GM21529 (cell line): ENCODE data around the gene GALNT5.
"Not testable (repeated sequence)": the region's sequence is repeated elsewhere in the genome, so short reads cannot be mapped to it uniquely, and the experiment has no call there.

Experiments
- ATAC-seq: cut with Tn5 transposase; IDR thresholded peaks from one replicate; pipeline ENCODE4 v1.9.1; 2021; ENCODE audit not compliant: unreplicated experiment

GALNT5 gene

GRCh38 chr2:157246765-157247407 lies 10.6 kb upstream of the GALNT5 start:
- ATAC-seq, result no peak

GRCh38 chr2:157250836-157251235 lies 6.7 kb upstream of the GALNT5 start:
- ATAC-seq, result no peak

GRCh38 chr2:157251932-157252331 lies 5.6 kb upstream of the GALNT5 start:
- no peak for ATAC-seq

- ATAC-seq, result no peak
Measured at GRCh38 chr2:157252529-157252928, 5.0 kb upstream of the GALNT5 start.

DNA sequence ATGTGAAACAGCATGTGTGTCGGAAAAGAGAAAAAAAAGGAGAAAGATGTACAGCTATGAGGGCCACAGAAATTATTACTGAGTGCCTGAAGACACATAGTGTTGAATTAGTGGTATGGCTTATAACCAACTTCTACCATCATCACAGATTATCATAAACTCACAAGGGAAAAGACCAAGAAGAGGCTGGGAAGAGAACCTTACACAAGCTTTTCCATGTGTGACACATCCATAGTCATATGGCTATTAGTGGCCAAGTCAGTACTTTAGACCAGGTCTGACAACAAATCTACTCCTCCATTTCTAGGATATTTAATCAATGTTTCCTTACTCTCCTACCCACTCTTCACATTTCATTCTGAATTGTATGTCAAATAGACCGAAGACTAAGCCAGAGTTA lies 3.5 kb upstream of the GALNT5 start:
- ATAC-seq, result no peak

DNA sequence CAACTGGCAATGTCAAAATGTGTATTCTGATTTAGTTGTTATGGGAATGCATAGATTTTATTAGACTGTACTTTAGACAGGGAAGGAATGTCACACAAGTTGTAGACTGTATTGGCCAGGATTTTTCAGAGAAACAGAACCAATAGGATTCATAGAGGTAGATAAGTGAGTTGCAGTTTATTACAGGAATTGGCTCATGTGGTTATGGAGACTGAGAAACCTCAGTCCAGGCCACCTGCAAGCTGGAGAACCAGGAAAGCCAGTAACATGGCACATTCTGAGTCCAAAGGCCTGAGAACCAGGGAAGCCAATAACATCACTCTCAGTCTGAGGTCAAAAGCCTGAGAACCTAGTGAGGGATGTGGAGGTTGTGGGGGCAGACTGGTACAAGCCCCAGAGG lies 1.8 kb upstream of the GALNT5 start:
- ATAC-seq, result no peak

DNA sequence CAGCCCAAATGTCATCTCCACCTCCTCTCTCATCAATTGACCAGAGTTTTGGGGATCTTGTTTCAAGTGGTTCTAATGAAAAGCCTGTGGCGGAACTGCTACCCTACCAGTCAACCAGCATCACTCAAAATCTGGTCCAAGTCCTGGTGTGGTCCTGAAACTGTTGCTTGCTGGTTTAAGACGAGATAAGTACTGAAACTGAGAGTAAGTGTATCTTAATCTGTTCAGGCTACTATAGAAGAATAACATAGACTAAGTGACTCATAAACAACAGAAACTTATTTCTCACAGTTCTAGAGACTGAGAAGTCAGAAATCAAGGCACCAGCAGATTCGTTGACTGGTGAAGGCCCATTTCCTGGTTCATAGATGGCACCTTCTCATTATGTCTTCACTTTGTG lies 879 bp upstream of the GALNT5 start:
- ATAC-seq, result peak; percentile 99

DNA sequence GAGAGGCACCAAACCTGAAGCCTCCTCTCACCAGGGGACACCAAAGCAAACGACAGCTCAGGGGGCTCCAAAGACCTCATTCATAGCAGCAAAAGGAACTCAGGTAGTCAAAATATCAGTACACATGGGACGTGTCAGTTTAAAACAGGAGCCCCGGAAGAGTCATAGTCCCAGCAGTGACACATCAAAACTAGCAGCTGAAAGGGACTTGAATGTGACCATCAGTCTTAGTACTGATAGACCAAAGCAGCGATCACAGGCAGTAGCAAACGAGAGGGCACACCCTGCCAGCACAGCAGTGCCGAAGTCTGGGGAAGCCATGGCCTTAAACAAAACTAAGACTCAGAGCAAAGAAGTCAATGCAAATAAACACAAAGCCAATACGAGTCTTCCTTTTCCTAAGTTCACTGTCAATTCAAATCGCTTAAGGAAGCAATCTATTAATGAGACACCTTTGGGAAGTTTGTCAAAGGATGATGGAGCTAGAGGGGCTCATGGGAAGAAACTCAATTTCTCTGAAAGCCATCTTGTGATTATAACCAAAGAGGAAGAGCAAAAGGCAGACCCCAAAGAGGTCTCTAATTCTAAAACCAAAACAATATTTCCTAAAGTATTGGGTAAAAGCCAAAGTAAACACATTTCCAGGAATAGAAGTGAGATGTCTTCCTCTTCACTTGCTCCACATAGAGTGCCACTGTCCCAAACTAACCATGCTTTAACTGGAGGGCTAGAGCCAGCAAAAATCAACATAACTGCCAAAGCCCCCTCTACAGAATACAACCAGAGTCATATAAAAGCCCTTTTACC lies 1.2 kb downstream of the GALNT5 start:
- ATAC-seq, result no peak

- no peak for ATAC-seq
Measured at GRCh38 chr2:157259386-157259785, 1.9 kb downstream of the GALNT5 start.

DNA sequence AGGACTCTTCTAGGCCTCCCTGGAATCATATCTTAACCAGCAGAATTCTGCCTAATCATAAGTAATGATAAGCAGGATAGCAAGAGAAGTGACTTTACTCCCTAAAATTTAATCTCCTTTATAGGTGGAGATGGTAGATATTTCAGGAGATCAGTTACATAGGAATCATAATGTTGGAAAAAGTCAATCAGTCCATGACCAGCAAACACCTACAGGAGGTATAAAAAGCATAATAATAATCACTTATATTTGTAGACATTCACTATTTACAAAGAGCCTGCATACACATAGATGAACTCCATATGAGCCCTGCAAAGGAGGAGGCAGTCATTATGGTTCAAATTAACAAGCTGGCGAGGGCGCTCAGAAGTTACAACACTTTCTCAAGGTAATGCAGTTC lies 2.5 kb downstream of the GALNT5 start:
- ATAC-seq, result no peak

- ATAC-seq, result no peak
Measured at GRCh38 chr2:157260533-157261198, 3.2 kb downstream of the GALNT5 start.

GRCh38 chr2:157261199-157261782 lies 3.8 kb downstream of the GALNT5 start:
- ATAC-seq, result no peak

DNA sequence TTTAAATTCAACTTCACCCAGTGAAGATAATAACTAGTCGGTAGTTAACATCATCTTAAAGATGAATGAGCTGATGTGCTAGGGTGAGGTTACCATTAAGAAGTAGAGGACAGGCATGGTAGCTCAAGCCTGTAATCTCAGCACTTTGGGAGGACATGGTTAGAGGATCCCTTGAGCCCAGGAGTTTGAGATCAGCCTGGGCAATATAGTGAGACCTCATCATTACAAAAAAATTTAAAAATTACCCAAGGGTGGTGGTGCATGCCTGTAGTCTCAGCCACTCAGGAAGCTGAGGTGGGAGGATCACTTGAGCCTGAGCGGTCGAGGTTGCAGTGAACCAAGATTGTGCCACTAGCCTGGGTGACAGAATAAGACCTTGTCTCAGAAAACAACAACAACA lies 4.7 kb downstream of the GALNT5 start:
- no peak for ATAC-seq

DNA sequence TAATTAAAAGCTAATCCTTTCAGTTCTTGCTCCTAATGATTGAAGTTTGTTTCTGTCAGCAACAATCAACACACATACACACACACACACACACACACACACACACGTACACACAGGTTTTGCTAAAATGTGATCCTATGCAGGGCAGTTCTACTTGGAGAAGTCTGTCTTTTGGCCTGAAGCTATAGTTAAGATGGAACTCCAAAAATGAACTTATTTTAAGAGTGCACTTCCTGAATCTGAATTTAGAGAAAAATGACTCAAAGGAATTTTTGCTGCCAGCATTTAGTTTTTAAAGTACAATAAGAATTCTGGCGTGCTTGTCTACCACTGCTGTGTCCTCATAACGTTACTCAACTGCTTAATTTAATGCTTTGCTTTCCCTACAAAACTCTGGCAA lies 6.6 kb downstream of the GALNT5 start:
- ATAC-seq, result no peak

DNA sequence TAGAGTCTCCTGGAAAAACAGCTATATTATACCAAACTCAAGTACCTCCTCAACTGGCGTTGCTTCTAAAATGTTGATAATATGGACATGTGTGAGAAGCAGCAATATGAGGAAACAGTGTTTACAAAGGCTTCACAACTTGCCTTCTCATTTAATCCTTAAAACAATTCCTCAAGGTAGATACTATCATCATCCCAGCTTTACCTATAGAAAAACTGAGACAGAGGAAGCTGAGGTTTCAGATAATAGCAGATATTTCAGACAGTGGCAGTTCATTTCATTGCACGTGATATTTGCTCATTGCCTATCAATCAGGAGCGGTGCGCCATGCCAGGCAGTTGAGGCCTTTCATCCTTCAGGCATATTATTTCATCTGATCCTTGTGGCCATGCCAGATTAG lies 8.3 kb downstream of the GALNT5 start:
- no peak for ATAC-seq

- no peak for ATAC-seq
Measured at GRCh38 chr2:157267476-157267875, 10.0 kb downstream of the GALNT5 start.

GRCh38 chr2:157269060-157269459 lies 11.6 kb downstream of the GALNT5 start:
- ATAC-seq, result no peak

GRCh38 chr2:157269922-157270321 lies 12.4 kb downstream of the GALNT5 start:
- ATAC-seq, result peak; percentile 53

GRCh38 chr2:157271590-157272203 lies 14.2 kb downstream of the GALNT5 start:
- no peak for ATAC-seq

GRCh38 chr2:157279311-157279710 lies 21.8 kb downstream of the GALNT5 start:
- ATAC-seq, result not testable (repeated sequence)

GRCh38 chr2:157281316-157281715 lies 23.8 kb downstream of the GALNT5 start:
- ATAC-seq, result no peak
